T-cell (primary cell): ENCODE measurements around the gene TSPAN18. TPM values are rescaled to one million over a fixed set of nuclear protein-coding genes. Genes with fewer than 3 reads are reported as not detected.

ENCODE experiments used
- ATAC-seq, 4 experiments: fragments of 200-7000 bp in 3 of 4; fragments of 150-1000 bp in 1 of 4; cut with Tn5 transposase; replicated peaks in 1 of 4; 1 replicate in 3 of 4; 2 replicates in 1 of 4; pipeline ENCODE4 v1.10.0; 2021; ENCODE audit warnings: moderate library complexity in 3 of 4, mild to moderate bottlenecking in 2 of 4, moderate number of reproducible peaks in 1 of 4
- CTCF ChIA-PET, 2 donors: fragments of 300-600 bp; sonication (Branson Sonifier 250); formaldehyde crosslinking; loops; one replicate each; lab custom pipeline; 2022; ENCODE audit warnings: antibody characterized with exemption in 2 of 2; lab: Charles Lee
- POLR2A ChIA-PET, 2 donors: fragments of 300-600 bp; sonication (Branson Sonifier 250); formaldehyde crosslinking; loops; one replicate each; lab custom pipeline; 2022; ENCODE audit warnings: antibody characterized with exemption in 2 of 2; lab: Charles Lee
- DNase-seq, 35 experiments: peaks; one replicate each; pipeline versions ENCODE4 v3.0.0 to v3.0.0-alpha.2; 2013 to 2023
- H3K27ac ChIP-seq: one replicate; pipeline ENCODE4 v1.5.1; 2013; ENCODE audit warnings: low read length
- H3K27me3 ChIP-seq, 2 experiments: replicated peaks in 1 of 2; 1 replicate in 1 of 2; 2 replicates in 1 of 2; pipeline versions ENCODE4 v1.6.1 to v1.7.0; 2013; ENCODE audit warnings: low read length in 1 of 2, mixed read lengths in 1 of 2; ENCODE audit not compliant: control insufficient read depth in 2 of 2, insufficient read depth in 2 of 2; ENCODE audit errors: extremely low read depth in 1 of 2
- H3K36me3 ChIP-seq, 2 donors: 1 replicate in 1 of 2; 2 replicates in 1 of 2; pipeline versions ENCODE4 v1.6.1 to v1.7.0; 2013; ENCODE audit warnings: low read length in 1 of 2; ENCODE audit not compliant: control insufficient read depth in 2 of 2, insufficient read depth in 1 of 2; ENCODE audit errors: extremely low read depth in 1 of 2
- H3K4me1 ChIP-seq, 2 experiments: 1 replicate in 1 of 2; 2 replicates in 1 of 2; pipeline versions ENCODE4 v1.6.1 to v1.7.0; 2013; ENCODE audit warnings: low read length in 2 of 2, mixed read lengths in 1 of 2; ENCODE audit not compliant: insufficient read depth in 2 of 2, control insufficient read depth in 1 of 2; ENCODE audit errors: extremely low read depth in 1 of 2
- H3K4me3 ChIP-seq, 2 donors: 1 replicate in 1 of 2; 2 replicates in 1 of 2; pipeline versions ENCODE4 v1.5.1 to v1.7.0; 2013; ENCODE audit warnings: mild to moderate bottlenecking in 2 of 2, low read length in 1 of 2, moderate library complexity in 1 of 2; ENCODE audit not compliant: control insufficient read depth in 1 of 2; ENCODE audit errors: extremely low read depth in 1 of 2
- H3K9me3 ChIP-seq: 2 replicates; pipeline ENCODE4 v1.7.0; 2013
- H3K27ac Mint-ChIP-seq, 2 donors: one replicate each; pipeline ENCODE4 v1.8.0; 2020 to 2021; ENCODE audit warnings: mild to moderate bottlenecking in 2 of 2, mixed read lengths in 2 of 2
- H3K27me3 Mint-ChIP-seq, 2 donors: one replicate each; pipeline ENCODE4 v1.8.0; 2021 to 2022; ENCODE audit warnings: mixed read lengths in 2 of 2
- H3K36me3 Mint-ChIP-seq: one replicate; pipeline ENCODE4 v1.8.0; 2021; ENCODE audit warnings: mixed read lengths
- H3K4me1 Mint-ChIP-seq, 3 donors: one replicate each; pipeline ENCODE4 v1.8.0; 2020 to 2022; ENCODE audit warnings: mixed read lengths in 3 of 3, mild to moderate bottlenecking in 1 of 3
- H3K4me3 Mint-ChIP-seq, 3 donors: one replicate each; pipeline ENCODE4 v1.8.0; 2020 to 2022; ENCODE audit warnings: mild to moderate bottlenecking in 3 of 3, mixed read lengths in 3 of 3, moderate library complexity in 3 of 3
- H3K9me3 Mint-ChIP-seq, 3 donors: one replicate each; pipeline ENCODE4 v1.8.0; 2020 to 2022; ENCODE audit warnings: mixed read lengths in 3 of 3
- WGBS: methylation state at CpG from one replicate; pipeline ENCODE4 v1.1.5; 2013; ENCODE audit warnings: missing lambda C conversion rate; ENCODE audit not compliant: insufficient coverage; 5-methylcytosine and 5-hydroxymethylcytosine counted together
- total RNA-seq, 35 experiments: library from RNA in 6 of 35; stranded (reverse) in 6 of 35; fragments of 120-200 nt in 1 of 35; gene quantifications; one replicate each; pipeline versions ENCODE4 v1.2.1 to v1.2.4 and lab custom pipeline; 2013 to 2026

The TSPAN18 gene
- total RNA-seq, 5 donors from 2014 or later (not counting 1 experiment from before 2014, with no cell fraction given), result 18.4 to 59.1 (median 25.7) TPM

DNA sequence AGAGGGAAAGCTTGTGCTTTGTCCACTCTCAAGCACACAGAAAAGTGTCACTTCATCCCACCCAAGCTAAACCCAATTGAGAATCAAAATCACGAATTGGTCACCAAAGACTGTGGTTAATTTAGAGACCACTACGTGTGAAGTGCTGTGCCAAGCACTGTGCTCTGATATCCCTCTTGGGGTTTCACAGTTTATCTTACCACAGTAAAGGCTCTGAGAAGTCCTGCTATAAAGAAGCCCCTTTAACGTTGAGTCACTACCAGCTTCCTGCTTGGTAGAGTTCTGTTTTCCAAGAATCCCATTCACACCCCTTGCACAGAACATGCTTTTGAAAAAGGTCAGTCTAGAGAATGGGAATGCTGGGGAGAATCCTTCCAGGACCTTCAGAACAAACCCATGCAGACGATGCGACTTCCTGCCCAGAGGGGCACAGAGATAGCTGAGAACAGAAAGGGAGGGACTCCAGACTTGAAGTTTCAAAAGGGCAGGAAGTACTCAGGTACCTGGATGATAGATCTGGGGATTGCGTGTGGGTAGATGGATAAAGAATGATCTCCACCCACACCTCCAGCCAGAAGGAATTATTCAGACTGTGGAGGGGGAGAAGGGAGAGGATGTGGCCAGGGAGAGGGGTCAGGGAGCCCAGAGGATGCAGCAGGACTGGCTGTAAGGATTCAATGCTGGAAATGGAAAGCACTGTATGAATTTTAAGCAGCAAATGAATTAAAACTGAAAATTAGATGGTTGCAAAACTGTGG lies 18.1 kb upstream of the TSPAN18 start:
- no peak for DNase-seq
- POLR2A ChIA-PET, result no interaction called here
- Histone ChIP-seq H3K4me3 (no peak overlapping the region), H3K4me1 (peaks cover 0 to 12% of the 10 kb centered on the region in 2 experiments), H3K27me3 (peaks cover 0 to 4% of the 10 kb centered on the region in 2 experiments), H3K9me3 (no peaks in the 10 kb centered on the region), H3K27ac (no peak overlapping the region), H3K36me3 (no peaks in the 10 kb centered on the region)
- CTCF ChIA-PET, result interaction anchor here in 1 of 2 donors (0.7 kb wide), 1 partner anchor 395 kb away, joined by 4 read pairs; no protein-coding TSS in a partner anchor
- Mint-ChIP-seq H3K9me3 (peaks cover 4 to 15% (median 8%) of the 10 kb centered on the region in 3 donors), H3K36me3 (peaks cover 2% of the 10 kb centered on the region), H3K4me1 (peaks cover 30 to 39% (median 31%) of the 10 kb centered on the region in 3 donors), H3K27ac (peak overlapping the region in 1 of 2 donors; percentile 52), H3K4me3 (no peak overlapping the region), H3K27me3 (peaks cover 0 to 4% of the 10 kb centered on the region in 2 donors)
- WGBS, result 60% methylated on average over 2 of the region's 6 CpGs
- ATAC-seq, result no peak

DNA sequence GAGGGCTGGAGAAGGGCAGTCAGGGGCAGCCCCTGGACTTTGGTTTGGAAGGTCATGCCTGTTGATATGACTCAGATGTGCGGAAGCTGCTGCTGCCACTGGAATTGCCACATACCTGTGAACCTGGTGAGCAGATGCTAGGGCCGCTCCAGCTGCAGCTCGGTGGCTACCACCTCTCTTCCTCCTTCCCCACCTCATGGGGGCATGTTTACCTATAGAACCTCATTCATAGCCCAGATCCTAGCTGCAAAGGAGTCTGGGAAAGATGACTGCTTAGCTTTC lies 17.5 kb upstream of the TSPAN18 start:
- DNase-seq (no peak), ATAC-seq (no peak)
- POLR2A ChIA-PET, result interaction anchor here in 1 of 2 donors (0.6 kb wide), 1 partner anchor 92 kb away, joined by 10 read pairs; no protein-coding TSS in a partner anchor
- Histone ChIP-seq H3K27ac (no peak overlapping the region), H3K4me3 (no peak overlapping the region), H3K9me3 (no peaks in the 10 kb centered on the region), H3K4me1 (peaks cover 0 to 12% of the 10 kb centered on the region in 2 experiments), H3K36me3 (no peaks in the 10 kb centered on the region), H3K27me3 (peaks cover 0 to 4% of the 10 kb centered on the region in 2 experiments)
- no peak overlapping the region for H3K4me3 Mint-ChIP-seq
- peaks cover 0 to 4% of the 10 kb centered on the region in 2 donors for H3K27me3 Mint-ChIP-seq
- WGBS, result 80% methylated on average over 1 of the region's 3 CpGs
- no peak overlapping the region for H3K27ac Mint-ChIP-seq
- H3K36me3 Mint-ChIP-seq, result no peaks in the 10 kb centered on the region
- peaks cover 30 to 39% (median 31%) of the 10 kb centered on the region in 3 donors for H3K4me1 Mint-ChIP-seq
- CTCF ChIA-PET, result no interaction called here
- H3K9me3 Mint-ChIP-seq, result peaks cover 2 to 12% (median 8%) of the 10 kb centered on the region in 3 donors

- peaks cover 2 to 12% (median 8%) of the 10 kb centered on the region in 3 donors for H3K9me3 Mint-ChIP-seq
- H3K27ac Mint-ChIP-seq, result no peak overlapping the region
- H3K9me3 ChIP-seq, result no peaks in the 10 kb centered on the region
- no peaks in the 10 kb centered on the region for H3K36me3 Mint-ChIP-seq
- 65% methylated on average over 2 of the region's 3 CpGs for WGBS
- no peak overlapping the region for H3K4me3 Mint-ChIP-seq
- H3K27ac ChIP-seq, result no peak overlapping the region
- peaks cover 0 to 4% of the 10 kb centered on the region in 2 donors for H3K27me3 Mint-ChIP-seq
- peaks cover 0 to 12% of the 10 kb centered on the region in 2 experiments for H3K4me1 ChIP-seq
- POLR2A ChIA-PET, result interaction anchor here in 1 of 2 donors (0.6 kb wide), 1 partner anchor 92 kb away, joined by 10 read pairs; no protein-coding TSS in a partner anchor
- ATAC-seq (no peak), DNase-seq (no peak)
- CTCF ChIA-PET, result no interaction called here
- peaks cover 30 to 39% (median 31%) of the 10 kb centered on the region in 3 donors for H3K4me1 Mint-ChIP-seq
- no peak overlapping the region for H3K4me3 ChIP-seq
- H3K27me3 ChIP-seq, result peaks cover 0 to 4% of the 10 kb centered on the region in 2 experiments
- H3K36me3 ChIP-seq, result no peaks in the 10 kb centered on the region
Measured at GRCh38 chr11:44709966-44710365, 16.8 kb upstream of the TSPAN18 start.

GRCh38 chr11:44711113-44711786 lies 15.5 kb upstream of the TSPAN18 start:
- WGBS, result 43% methylated on average over 5 of the region's 6 CpGs
- H3K9me3 Mint-ChIP-seq, result peaks cover 2 to 12% (median 8%) of the 10 kb centered on the region in 3 donors
- Histone ChIP-seq H3K36me3 (no peaks in the 10 kb centered on the region), H3K9me3 (no peaks in the 10 kb centered on the region), H3K27me3 (peaks cover 0 to 4% of the 10 kb centered on the region in 2 experiments), H3K4me1 (peaks cover 0 to 12% of the 10 kb centered on the region in 2 experiments), H3K27ac (no peak overlapping the region), H3K4me3 (no peak overlapping the region)
- H3K27me3 Mint-ChIP-seq, result peaks cover 0 to 4% of the 10 kb centered on the region in 2 donors
- CTCF ChIA-PET, result interaction anchor here in 1 of 2 donors (0.7 kb wide), 1 partner anchor 57 kb away, joined by 3 read pairs; no protein-coding TSS in a partner anchor
- peaks cover 30 to 32% (median 31%) of the 10 kb centered on the region in 3 donors for H3K4me1 Mint-ChIP-seq
- peak overlapping the region in 1 of 2 donors; percentile 45 for H3K27ac Mint-ChIP-seq
- H3K4me3 Mint-ChIP-seq, result peak overlapping the region in 1 of 3 donors; percentile 7
- DNase-seq (no peak), ATAC-seq (no peak)
- POLR2A ChIA-PET, result no interaction called here
- no peaks in the 10 kb centered on the region for H3K36me3 Mint-ChIP-seq

GRCh38 chr11:44711787-44712608 lies 14.8 kb upstream of the TSPAN18 start:
- no peaks in the 10 kb centered on the region for H3K9me3 ChIP-seq
- ATAC-seq (no peak), DNase-seq (no peak)
- no peak overlapping the region for H3K4me3 ChIP-seq
- Mint-ChIP-seq H3K4me1 (peaks cover 30 to 32% (median 31%) of the 10 kb centered on the region in 3 donors), H3K27ac (peak overlapping the region in 1 of 2 donors; percentile 45), H3K36me3 (no peaks in the 10 kb centered on the region), H3K4me3 (peak overlapping the region in 1 of 3 donors; percentile 7), H3K9me3 (peaks cover 2 to 12% (median 8%) of the 10 kb centered on the region in 3 donors), H3K27me3 (peaks cover 0 to 4% of the 10 kb centered on the region in 2 donors)
- H3K36me3 ChIP-seq, result no peaks in the 10 kb centered on the region
- H3K27ac ChIP-seq, result no peak overlapping the region
- peaks cover 0 to 4% of the 10 kb centered on the region in 2 experiments for H3K27me3 ChIP-seq
- WGBS, result 86% methylated on average over 9 of the region's 16 CpGs
- ChIA-PET POLR2A (no interaction called here), CTCF (interaction anchor here in 1 of 2 donors (0.7 kb wide), 1 partner anchor 57 kb away, joined by 3 read pairs; no protein-coding TSS in a partner anchor)
- H3K4me1 ChIP-seq, result peaks cover 0 to 12% of the 10 kb centered on the region in 2 experiments
